ENCODE data around the gene SLC4A11.
A peak's percentile ranks its signal among the peaks of the same experiment; 100 is the strongest.

SLC4A11 gene

GRCh38 chr20:3262566-3262965, 23.6 kb upstream of the SLC4A11 start:
- H3K4me3 ChIP-seq (ENCODE audit: low read depth, low read length): no peak overlapping the region
- no peak for DNase-seq (ENCODE audit: low read depth)
- TF ChIP-seq MAX (IDR thresholded peaks at IDR 0.05; ENCODE audit: low read depth, low read length) (no peak), MYC (IDR thresholded peaks at IDR 0.05; ENCODE audit: low read depth, low read length) (no peak), CTCF (IDR thresholded peaks at IDR 0.05; ENCODE audit: low read depth, low read length) (no peak), POLR2A (IDR thresholded peaks at IDR 0.05; ENCODE audit: extremely low read depth, insufficient read length) (no peak)

GRCh38 chr20:3258429-3258828, 19.4 kb upstream of the SLC4A11 start:
- DNase-seq (ENCODE audit: low read depth): no peak
- TF ChIP-seq MYC (IDR thresholded peaks at IDR 0.05; ENCODE audit: low read depth, low read length): no peak
- no peak for TF ChIP-seq CTCF (IDR thresholded peaks at IDR 0.05; ENCODE audit: low read depth, low read length)
- no peak for TF ChIP-seq MAX (IDR thresholded peaks at IDR 0.05; ENCODE audit: low read depth, low read length)
- TF ChIP-seq POLR2A (IDR thresholded peaks at IDR 0.05; ENCODE audit: extremely low read depth, insufficient read length): no peak
- no peak overlapping the region for H3K4me3 ChIP-seq (ENCODE audit: low read depth, low read length)

GRCh38 chr20:3255728-3256127, 16.7 kb upstream of the SLC4A11 start:
- DNase-seq (ENCODE audit: low read depth): no peak
- TF ChIP-seq MYC (IDR thresholded peaks at IDR 0.05; ENCODE audit: low read depth, low read length): no peak
- no peak for TF ChIP-seq CTCF (IDR thresholded peaks at IDR 0.05; ENCODE audit: low read depth, low read length)
- no peak for TF ChIP-seq MAX (IDR thresholded peaks at IDR 0.05; ENCODE audit: low read depth, low read length)
- no peak for TF ChIP-seq POLR2A (IDR thresholded peaks at IDR 0.05; ENCODE audit: extremely low read depth, insufficient read length)
- no peak overlapping the region for H3K4me3 ChIP-seq (ENCODE audit: low read depth, low read length)

- TF ChIP-seq POLR2A (IDR thresholded peaks at IDR 0.05; ENCODE audit: extremely low read depth, insufficient read length) (no peak), CTCF (IDR thresholded peaks at IDR 0.05; ENCODE audit: low read depth, low read length) (no peak), MYC (IDR thresholded peaks at IDR 0.05; ENCODE audit: low read depth, low read length) (no peak), MAX (IDR thresholded peaks at IDR 0.05; ENCODE audit: low read depth, low read length) (no peak)
- no peak overlapping the region for H3K4me3 ChIP-seq (ENCODE audit: low read depth, low read length)
- no peak for DNase-seq (ENCODE audit: low read depth)
These were observed 12.8 kb upstream of the SLC4A11 start for GRCh38 chr20:3251806-3252205.

GRCh38 chr20:3250091-3250504, 11.1 kb upstream of the SLC4A11 start:
- H3K4me3 ChIP-seq (ENCODE audit: low read depth, low read length): no peak overlapping the region
- no peak for TF ChIP-seq POLR2A (IDR thresholded peaks at IDR 0.05; ENCODE audit: extremely low read depth, insufficient read length)
- TF ChIP-seq CTCF (IDR thresholded peaks at IDR 0.05; ENCODE audit: low read depth, low read length): no peak
- TF ChIP-seq MYC (IDR thresholded peaks at IDR 0.05; ENCODE audit: low read depth, low read length): no peak
- TF ChIP-seq MAX (IDR thresholded peaks at IDR 0.05; ENCODE audit: low read depth, low read length): no peak
- no peak for DNase-seq (ENCODE audit: low read depth)

- DNase-seq (ENCODE audit: low read depth): no peak
- no peak for TF ChIP-seq MYC (IDR thresholded peaks at IDR 0.05; ENCODE audit: low read depth, low read length)
- TF ChIP-seq POLR2A (IDR thresholded peaks at IDR 0.05; ENCODE audit: extremely low read depth, insufficient read length): no peak
- TF ChIP-seq MAX (IDR thresholded peaks at IDR 0.05; ENCODE audit: low read depth, low read length): no peak
- TF ChIP-seq CTCF (IDR thresholded peaks at IDR 0.05; ENCODE audit: low read depth, low read length): no peak
- peak overlapping the region; percentile 21 for H3K4me3 ChIP-seq (ENCODE audit: low read depth, low read length)
These were observed 10.0 kb upstream of the SLC4A11 start for GRCh38 chr20:3248993-3249347.
